AG09309 (cell line): ENCODE data around the gene PAN2.
A peak's percentile ranks its signal among the peaks of the same experiment; 100 is the strongest.
"Not testable (repeated sequence)": the region's sequence is repeated elsewhere in the genome, so short reads cannot be mapped to it uniquely, and the experiment has no call there.

Source experiments
- DNase-seq: peaks from one replicate; pipeline ENCODE4 v3.0.0-alpha.2; 2010; ENCODE audit warnings: low read depth
- H3K4me3 ChIP-seq: 2 replicates; pipeline ENCODE4 v1.5.1; 2011; ENCODE audit warnings: mild to moderate bottlenecking, low read depth, low read length, moderate library complexity; ENCODE audit not compliant: control insufficient read depth
- CTCF ChIP-seq: IDR thresholded peaks from 2 replicates; pipeline ENCODE4 v1.5.1; 2011; ENCODE audit warnings: mild to moderate bottlenecking, low read depth, low read length, inconsistent platforms; ENCODE audit not compliant: insufficient read depth, control insufficient read depth; ENCODE audit errors: missing control alignments

Gene PAN2

DNA sequence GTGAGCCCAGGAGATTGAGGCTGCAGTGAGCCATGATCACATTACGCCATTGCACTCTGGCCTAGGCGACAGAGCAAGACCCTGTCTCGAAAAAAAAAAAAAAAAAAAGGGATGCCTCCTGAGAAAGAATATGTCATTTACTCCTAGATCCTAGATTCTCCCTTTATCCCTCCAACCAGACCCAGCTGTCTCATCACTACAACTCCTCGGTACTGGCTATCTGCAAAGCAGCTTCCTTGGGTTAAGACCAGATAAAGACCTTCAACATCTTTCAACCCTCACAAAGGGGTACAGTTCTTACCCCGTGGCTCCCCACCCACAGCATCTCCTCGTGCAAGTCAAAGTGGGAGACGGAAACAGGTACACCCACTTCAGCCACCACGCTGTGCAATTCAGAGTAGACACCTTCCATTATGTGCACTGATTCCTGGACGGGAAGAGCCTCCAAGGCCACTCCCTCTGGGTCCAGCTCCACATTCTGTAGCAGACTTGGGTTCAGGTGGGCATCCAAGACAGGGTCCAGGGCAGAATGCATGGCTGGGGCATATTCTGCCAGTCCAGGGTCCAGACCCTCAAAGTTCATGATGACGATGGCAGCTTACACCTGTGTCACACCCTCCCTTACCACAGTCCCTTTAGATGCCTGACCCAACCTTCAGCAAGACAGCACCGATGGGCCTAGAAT, 1.1 kb downstream of the PAN2 start:
- DNase-seq = no peak
- peak overlapping the region; percentile 72 for H3K4me3 ChIP-seq
- no peak for TF ChIP-seq CTCF

GRCh38 chr12:56330936-56331490, 2.8 kb downstream of the PAN2 start:
- no peak for DNase-seq
- no peak for TF ChIP-seq CTCF
- no peak overlapping the region for H3K4me3 ChIP-seq

- no peak for DNase-seq
- no peak overlapping the region for H3K4me3 ChIP-seq
Observed at GRCh38 chr12:56326533-56326932, 7.3 kb downstream of the PAN2 start.

GRCh38 chr12:56326126-56326525, 7.7 kb downstream of the PAN2 start:
- TF ChIP-seq CTCF = no peak
- no peak overlapping the region for H3K4me3 ChIP-seq
- DNase-seq = no peak

More at GRCh38 chr12:56326533-56326932, 7.3 kb downstream of the PAN2 start:
- no peak for TF ChIP-seq CTCF

DNA sequence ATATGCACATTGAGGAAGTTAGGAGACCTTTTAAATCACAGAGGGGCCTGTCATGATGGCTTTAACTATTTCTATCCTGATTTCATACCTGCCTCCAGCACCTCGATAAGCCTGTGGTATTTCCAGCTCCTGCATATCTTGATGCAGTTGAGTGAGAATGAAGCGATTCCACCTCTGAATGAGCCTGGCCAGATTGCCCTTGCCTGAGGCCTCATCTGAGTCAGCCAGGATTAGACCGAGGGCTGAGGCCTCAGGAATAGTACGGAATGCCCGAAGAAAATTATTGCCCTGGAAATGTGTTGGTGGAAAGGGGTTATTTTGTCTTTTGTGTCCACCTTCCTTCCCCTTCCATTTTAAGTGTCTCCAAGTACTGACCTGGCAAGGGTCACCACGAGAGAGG, 9.6 kb downstream of the PAN2 start:
- no peak for TF ChIP-seq CTCF
- no peak overlapping the region for H3K4me3 ChIP-seq
- no peak for DNase-seq

DNA sequence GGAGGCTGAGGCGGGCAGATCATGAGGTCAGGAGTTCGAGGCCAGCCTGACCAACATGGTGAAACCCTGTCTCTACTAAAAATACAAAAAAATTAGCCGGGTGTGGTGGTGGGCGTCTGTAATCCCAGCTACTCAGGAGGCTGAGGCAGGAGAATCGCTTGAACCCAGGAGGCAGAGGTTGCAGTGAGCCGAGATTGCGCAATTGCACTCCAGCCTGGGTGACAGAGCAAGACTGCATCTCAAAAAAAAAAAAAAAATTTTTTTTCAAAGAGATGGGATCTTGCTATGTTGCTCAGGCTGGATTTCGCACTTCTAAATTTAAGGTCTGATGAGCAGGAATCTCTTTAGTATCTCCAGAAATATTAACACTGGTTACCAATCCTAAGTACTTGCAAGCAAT, 12.2 kb downstream of the PAN2 start:
- DNase-seq, H3K4me3 ChIP-seq: not testable (repeated sequence)

- no peak for TF ChIP-seq CTCF
- H3K4me3 ChIP-seq = no peak overlapping the region
- no peak for DNase-seq
Observed at GRCh38 chr12:56321027-56321426, 12.8 kb downstream of the PAN2 start.
